Epithelial cell of esophagus (primary cell): ENCODE results near the gene IL17RB.

ENCODE experiments used
- DNase-seq: peaks from one replicate; pipeline ENCODE4 v3.0.0; 2010; ENCODE audit warnings: low read depth
- H3K4me3 ChIP-seq: 2 replicates; pipeline ENCODE4 v1.5.1; 2011; ENCODE audit warnings: mild to moderate bottlenecking, low read length, control low read depth
- TF ChIP-seq, protein P1 (sequence below): IDR thresholded peaks from 2 replicates; pipeline ENCODE4 v1.5.1; 2011; ENCODE audit warnings: low read depth, mild to moderate bottlenecking, low read length, control low read depth, inconsistent platforms; ENCODE audit not compliant: insufficient read depth; ENCODE audit errors: missing control alignments

IL17RB gene

DNA sequence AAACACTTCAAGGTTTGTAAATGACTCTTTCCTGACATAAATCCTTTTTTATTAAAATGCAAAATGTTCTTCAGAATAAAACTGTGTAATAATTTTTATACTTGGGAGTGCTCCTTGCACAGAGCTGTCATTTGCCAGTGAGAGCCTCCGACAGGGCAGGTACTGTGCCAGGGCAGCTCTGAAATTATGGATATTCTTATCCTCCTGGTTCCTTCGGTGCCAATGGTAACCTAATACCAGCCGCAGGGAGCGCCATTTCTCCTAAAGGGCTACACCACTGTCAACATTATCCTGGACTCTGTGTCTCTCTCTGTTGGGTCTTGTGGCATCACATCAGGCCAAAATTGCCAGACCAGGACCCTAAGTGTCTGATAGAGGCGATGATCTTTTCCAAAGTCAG lies 33.1 kb upstream of the IL17RB start:
- no peak for DNase-seq
- TF ChIP-seq, protein P1, sequence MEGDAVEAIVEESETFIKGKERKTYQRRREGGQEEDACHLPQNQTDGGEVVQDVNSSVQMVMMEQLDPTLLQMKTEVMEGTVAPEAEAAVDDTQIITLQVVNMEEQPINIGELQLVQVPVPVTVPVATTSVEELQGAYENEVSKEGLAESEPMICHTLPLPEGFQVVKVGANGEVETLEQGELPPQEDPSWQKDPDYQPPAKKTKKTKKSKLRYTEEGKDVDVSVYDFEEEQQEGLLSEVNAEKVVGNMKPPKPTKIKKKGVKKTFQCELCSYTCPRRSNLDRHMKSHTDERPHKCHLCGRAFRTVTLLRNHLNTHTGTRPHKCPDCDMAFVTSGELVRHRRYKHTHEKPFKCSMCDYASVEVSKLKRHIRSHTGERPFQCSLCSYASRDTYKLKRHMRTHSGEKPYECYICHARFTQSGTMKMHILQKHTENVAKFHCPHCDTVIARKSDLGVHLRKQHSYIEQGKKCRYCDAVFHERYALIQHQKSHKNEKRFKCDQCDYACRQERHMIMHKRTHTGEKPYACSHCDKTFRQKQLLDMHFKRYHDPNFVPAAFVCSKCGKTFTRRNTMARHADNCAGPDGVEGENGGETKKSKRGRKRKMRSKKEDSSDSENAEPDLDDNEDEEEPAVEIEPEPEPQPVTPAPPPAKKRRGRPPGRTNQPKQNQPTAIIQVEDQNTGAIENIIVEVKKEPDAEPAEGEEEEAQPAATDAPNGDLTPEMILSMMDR: no peak

DNA sequence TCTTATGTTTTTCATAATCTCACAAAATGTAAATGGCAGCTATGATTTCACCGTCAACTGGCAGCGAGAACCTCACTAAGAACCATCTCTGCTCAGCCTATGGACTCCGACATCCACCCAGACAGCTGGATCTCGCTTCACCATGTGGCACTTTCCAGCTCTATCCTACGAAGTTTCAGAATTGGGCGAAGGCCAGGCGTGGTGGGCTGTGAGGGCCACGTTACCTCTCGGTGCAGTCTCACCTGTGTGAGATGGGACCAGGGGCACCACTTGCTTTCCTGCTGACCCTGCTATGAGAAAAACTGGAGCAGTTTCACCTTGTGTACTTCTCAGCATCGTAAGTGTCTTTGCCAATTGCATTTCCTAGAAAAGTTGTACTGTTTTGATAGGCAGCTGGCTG lies 32.5 kb upstream of the IL17RB start:
- TF ChIP-seq, protein P1: no peak
- DNase-seq: no peak
- H3K4me3 ChIP-seq: no peak overlapping the region

More for the DNA sequence above, 33.1 kb upstream of the IL17RB start:
- H3K4me3 ChIP-seq: no peak overlapping the region

DNA sequence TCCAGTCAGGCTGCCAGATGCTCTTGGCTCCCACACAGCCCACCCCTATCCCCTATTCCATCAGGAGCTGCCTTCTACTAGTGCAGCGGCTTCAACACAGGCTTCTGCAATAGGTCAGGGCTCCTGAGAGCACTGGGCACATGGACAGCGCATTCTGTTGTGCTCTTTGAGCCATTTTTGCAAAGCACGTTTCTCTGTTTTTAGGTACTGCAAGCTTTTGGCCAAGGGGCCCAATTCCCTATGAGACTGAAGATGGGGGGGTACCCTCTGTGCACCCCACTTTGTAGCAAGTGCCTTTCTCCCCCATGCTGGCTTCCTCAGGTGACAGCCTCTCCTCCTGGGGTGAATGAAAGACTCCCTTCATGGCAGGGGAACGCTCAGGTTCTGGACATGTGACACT lies 31.3 kb upstream of the IL17RB start:
- no peak for DNase-seq
- H3K4me3 ChIP-seq: no peak overlapping the region
- TF ChIP-seq, protein P1: no peak

DNA sequence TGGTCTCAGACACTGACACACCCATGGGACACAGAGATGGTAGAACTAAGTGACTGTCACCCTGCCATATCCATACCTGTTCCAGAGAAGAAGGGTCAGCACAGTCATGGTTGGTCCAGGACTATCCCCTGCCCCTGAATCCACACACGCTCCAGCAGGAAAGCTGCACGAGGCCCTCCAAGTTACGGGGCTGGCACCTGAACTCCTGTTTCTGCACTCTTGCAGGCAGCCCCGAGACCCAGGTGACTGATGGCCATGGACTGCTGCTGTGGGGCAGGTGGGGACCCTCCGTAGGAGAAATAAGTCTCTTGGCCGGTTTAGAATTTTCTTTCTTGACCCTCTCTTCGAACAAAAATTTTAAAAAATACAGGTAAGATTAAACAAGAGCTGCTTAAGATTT lies 30.7 kb upstream of the IL17RB start:
- no peak for DNase-seq
- TF ChIP-seq, protein P1: no peak
- no peak overlapping the region for H3K4me3 ChIP-seq

DNA sequence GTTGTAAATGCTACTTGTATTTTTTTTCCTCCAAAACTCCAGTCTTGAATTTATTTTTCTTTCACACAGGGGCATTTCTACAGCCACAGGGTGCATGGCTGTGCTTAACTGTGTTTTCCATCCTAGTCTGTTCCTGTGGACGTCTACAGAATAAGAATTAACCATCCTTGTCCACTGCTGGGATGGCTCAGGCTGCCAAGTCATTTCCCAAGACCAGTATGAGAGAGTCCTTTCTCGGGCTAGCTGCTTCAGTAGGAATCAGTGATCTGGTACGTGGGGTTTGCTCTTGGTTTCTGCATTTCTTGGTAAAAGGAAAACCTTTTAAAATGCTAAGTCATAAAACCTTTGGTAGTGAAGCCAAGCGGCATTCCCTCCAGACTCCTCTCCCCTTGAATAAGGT lies 29.9 kb upstream of the IL17RB start:
- TF ChIP-seq, protein P1: no peak
- DNase-seq: no peak
- no peak overlapping the region for H3K4me3 ChIP-seq

DNA sequence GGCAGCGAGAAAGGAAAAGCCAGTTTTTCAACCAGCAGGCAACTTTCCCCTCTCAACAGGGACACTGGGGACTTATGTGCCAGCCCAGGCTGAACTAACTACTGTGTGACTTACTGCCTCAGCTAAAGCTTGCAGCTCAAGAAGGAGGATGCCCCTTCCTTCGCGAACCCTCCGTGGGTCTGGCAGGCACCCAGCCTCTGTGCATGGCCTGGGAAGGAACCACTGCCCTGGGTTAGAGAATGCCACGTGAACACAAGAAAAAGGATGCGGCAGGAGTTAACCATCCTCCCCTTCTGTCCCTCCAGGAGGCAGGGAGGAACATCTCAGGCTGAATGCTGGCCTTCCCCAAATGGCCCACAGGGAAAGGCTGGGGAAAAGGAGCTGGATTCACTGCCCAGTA lies 29.2 kb upstream of the IL17RB start:
- H3K4me3 ChIP-seq: no peak overlapping the region

DNA sequence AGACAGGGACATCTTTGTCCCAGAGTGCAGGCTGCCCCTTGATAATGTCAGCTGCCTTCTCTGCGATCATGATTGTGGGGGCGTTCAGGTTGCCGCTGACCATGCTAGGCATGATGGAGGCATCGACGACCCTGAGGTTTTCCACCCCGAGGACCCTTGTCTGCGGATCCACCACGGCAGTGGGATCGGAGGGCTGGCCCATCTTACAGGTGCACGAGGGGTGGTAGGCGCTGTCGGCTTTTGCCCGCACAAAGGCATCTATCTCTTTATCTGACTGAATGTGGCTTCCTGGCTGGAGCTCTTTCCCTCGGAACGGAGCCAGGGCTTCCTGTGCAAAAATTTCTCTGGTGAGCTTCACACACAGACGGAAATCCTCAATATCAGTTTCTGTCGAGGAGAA lies 28.6 kb upstream of the IL17RB start:
- TF ChIP-seq, protein P1: no peak
- no peak overlapping the region for H3K4me3 ChIP-seq
- DNase-seq: no peak

More for the DNA sequence above, 29.2 kb upstream of the IL17RB start:
- TF ChIP-seq, protein P1: no peak
- DNase-seq: no peak
